C4-2B (cell line): ENCODE data around the gene KIF2A.

Source experiments
- CTCF ChIP-seq: fragments of 450-650 bp; conservative IDR thresholded peaks from 2 replicates; pipeline ENCODE4 v1.5.1; 2017; ENCODE audit warnings: mild to moderate bottlenecking
- ZFX ChIP-seq: fragments of 450-650 bp; IDR thresholded peaks from 2 replicates; pipeline ENCODE4 v1.6.1; 2017

- TF ChIP-seq CTCF = no peak
- no peak for TF ChIP-seq ZFX
Observed at GRCh38 chr5:62372600-62372999, 66.6 kb downstream of the KIF2A start.
